Loucy (cell line): ENCODE data around the gene GALR2.

Experiments
- H2AFZ ChIP-seq: fragments of 200-600 bp; sonication (generic); 2 replicates; pipeline ENCODE4 v1.6.0; 2016; ENCODE audit warnings: antibody characterized with exemption, mild to moderate bottlenecking, low read length, moderate library complexity
- H3F3A ChIP-seq: fragments of 200-600 bp; 2 replicates; pipeline ENCODE4 v1.6.0; 2016; ENCODE audit warnings: antibody characterized with exemption, low read depth, mild to moderate bottlenecking
- H3K27me3 ChIP-seq: fragments of 200-600 bp; sonication (generic); 2 replicates; pipeline ENCODE4 v1.6.1; 2014; ENCODE audit warnings: low read length, mild to moderate bottlenecking; ENCODE audit not compliant: insufficient read depth, poor library complexity, severe bottlenecking
- H3K36me3 ChIP-seq: fragments of 200-600 bp; sonication (generic); 2 replicates; pipeline ENCODE4 v1.6.1; 2016; ENCODE audit warnings: low read length; ENCODE audit not compliant: insufficient read depth
- H3K4me1 ChIP-seq: fragments of 200-600 bp; sonication (generic); 2 replicates; pipeline ENCODE4 v1.5.1; 2014; ENCODE audit warnings: low read length, mild to moderate bottlenecking; ENCODE audit not compliant: insufficient read depth, poor library complexity, severe bottlenecking
- H3K4me2 ChIP-seq: fragments of 200-600 bp; sonication (generic); 2 replicates; pipeline ENCODE4 v1.6.0; 2014; ENCODE audit warnings: antibody characterized with exemption, low read length, low read depth, mild to moderate bottlenecking; ENCODE audit not compliant: poor library complexity, severe bottlenecking
- H3K4me3 ChIP-seq: fragments of 200-600 bp; sonication (generic); 2 replicates; pipeline ENCODE4 v1.5.1; 2014; ENCODE audit warnings: low read length, mild to moderate bottlenecking, mixed read lengths; ENCODE audit not compliant: poor library complexity, severe bottlenecking
- H3K79me2 ChIP-seq: fragments of 200-600 bp; sonication (generic); 2 replicates; pipeline ENCODE4 v1.6.1; 2014; ENCODE audit warnings: low read length; ENCODE audit not compliant: insufficient read depth
- H3K9ac ChIP-seq: fragments of 200-600 bp; sonication (generic); 2 replicates; pipeline ENCODE4 v1.6.0; 2014; ENCODE audit warnings: mild to moderate bottlenecking, low read depth, low read length, moderate library complexity; ENCODE audit not compliant: poor library complexity, severe bottlenecking
- H3K9me2 ChIP-seq: fragments of 200-600 bp; sonication (generic); replicated peaks from 2 replicates; pipeline ENCODE4 v1.6.1; 2016; ENCODE audit warnings: low read depth, low read length, mixed read lengths
- H3K9me3 ChIP-seq: fragments of 200-600 bp; sonication (generic); 2 replicates; pipeline ENCODE4 v1.6.1; 2014; ENCODE audit warnings: mild to moderate bottlenecking, antibody characterized with exemption, low read length, low read depth; ENCODE audit not compliant: insufficient read depth
- H4K20me1 ChIP-seq: fragments of 200-600 bp; sonication (generic); 2 replicates; pipeline ENCODE4 v1.6.0; 2014; ENCODE audit warnings: antibody characterized with exemption, low read length, mild to moderate bottlenecking; ENCODE audit not compliant: insufficient read depth, poor library complexity, severe bottlenecking
- EZH2phosphoT487 ChIP-seq: fragments of 200-600 bp; IDR thresholded peaks from 2 replicates; pipeline ENCODE4 v1.6.1; 2018; ENCODE audit warnings: antibody characterized with exemption, mild to moderate bottlenecking, moderate library complexity, borderline replicate concordance
- TF ChIP-seq, protein P1 (sequence below): fragments of 200-600 bp; sonication (generic); conservative IDR thresholded peaks from 2 replicates; pipeline ENCODE4 v1.5.1; 2014; ENCODE audit warnings: mild to moderate bottlenecking, antibody characterized with exemption, low read length

GALR2 gene

DNA sequence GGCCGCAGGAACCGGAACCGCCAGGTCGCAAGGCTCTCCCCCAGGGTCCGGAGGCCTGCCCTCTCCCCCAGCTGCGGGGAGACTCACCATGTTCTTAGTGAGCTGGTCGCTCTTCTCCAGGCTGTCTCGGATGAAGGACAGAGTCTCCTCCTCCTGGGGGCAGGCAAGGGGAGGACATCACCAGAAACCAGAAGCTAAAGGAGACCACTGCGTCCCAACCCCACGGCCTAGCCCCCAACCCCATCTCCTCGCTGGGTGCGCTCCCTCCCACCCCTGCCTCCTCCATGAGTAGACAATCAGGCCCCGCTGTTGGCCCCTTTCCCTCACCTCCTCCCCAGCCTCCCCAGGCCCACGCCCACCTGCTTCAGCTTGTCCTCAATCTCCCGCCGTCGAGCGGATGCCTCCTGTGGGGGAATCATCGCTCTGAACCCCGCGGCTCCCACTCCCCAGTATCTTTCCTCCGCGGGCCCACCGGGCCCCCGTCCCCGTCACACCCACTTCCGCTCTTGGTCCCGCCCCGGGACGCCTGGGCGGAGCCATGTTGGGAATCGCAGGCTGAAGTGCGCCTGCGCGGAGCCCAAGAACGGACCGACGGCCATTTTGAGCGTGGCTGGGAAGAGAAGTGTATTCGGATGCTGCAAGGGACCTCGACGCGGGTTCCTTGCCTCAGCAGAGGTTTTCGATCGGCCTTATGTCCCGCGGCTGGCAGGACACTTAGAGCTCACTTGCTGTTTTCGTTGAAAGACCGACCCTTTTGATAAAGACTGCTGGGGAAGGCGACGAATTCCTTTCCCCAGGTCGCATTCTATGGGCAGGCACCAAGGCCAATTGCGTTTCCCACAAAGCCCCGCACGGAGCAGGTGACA, 28.9 kb downstream of the GALR2 start, which contains the start of gene EXOC7:
TSS of gene EXOC7 (minus strand) at position 514 of the 866 bp plus-strand sequence. CDS start at position 419, 95 bp downstream.
- H3K79me2 ChIP-seq, result peaks cover 29% of the 10 kb centered on the region
- H3K4me3 ChIP-seq, result peak within 1 kb of the TSS; percentile 85
- no peak for TF ChIP-seq EZH2phosphoT487
- TF ChIP-seq, protein P1, sequence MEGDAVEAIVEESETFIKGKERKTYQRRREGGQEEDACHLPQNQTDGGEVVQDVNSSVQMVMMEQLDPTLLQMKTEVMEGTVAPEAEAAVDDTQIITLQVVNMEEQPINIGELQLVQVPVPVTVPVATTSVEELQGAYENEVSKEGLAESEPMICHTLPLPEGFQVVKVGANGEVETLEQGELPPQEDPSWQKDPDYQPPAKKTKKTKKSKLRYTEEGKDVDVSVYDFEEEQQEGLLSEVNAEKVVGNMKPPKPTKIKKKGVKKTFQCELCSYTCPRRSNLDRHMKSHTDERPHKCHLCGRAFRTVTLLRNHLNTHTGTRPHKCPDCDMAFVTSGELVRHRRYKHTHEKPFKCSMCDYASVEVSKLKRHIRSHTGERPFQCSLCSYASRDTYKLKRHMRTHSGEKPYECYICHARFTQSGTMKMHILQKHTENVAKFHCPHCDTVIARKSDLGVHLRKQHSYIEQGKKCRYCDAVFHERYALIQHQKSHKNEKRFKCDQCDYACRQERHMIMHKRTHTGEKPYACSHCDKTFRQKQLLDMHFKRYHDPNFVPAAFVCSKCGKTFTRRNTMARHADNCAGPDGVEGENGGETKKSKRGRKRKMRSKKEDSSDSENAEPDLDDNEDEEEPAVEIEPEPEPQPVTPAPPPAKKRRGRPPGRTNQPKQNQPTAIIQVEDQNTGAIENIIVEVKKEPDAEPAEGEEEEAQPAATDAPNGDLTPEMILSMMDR, result no peak
- H2AFZ ChIP-seq, result peak within 1 kb of the TSS; percentile 68
- peak within 1 kb of the TSS; percentile 92 for H3K4me2 ChIP-seq
- peak within 1 kb of the TSS; percentile 88 for H3K9ac ChIP-seq
- no peaks in the 10 kb centered on the region for H3K27me3 ChIP-seq
- H3K9me2 ChIP-seq, result no peaks in the 10 kb centered on the region
- H3K4me1 ChIP-seq, result peaks cover 15% of the 10 kb centered on the region
- no peaks in the 10 kb centered on the region for H4K20me1 ChIP-seq
- H3K9me3 ChIP-seq, result no peaks in the 10 kb centered on the region
- H3F3A ChIP-seq, result no peaks in the 10 kb centered on the region
- H3K36me3 ChIP-seq, result peaks cover 10% of the 10 kb centered on the region; the same call in 1 of the 2 replicates

DNA sequence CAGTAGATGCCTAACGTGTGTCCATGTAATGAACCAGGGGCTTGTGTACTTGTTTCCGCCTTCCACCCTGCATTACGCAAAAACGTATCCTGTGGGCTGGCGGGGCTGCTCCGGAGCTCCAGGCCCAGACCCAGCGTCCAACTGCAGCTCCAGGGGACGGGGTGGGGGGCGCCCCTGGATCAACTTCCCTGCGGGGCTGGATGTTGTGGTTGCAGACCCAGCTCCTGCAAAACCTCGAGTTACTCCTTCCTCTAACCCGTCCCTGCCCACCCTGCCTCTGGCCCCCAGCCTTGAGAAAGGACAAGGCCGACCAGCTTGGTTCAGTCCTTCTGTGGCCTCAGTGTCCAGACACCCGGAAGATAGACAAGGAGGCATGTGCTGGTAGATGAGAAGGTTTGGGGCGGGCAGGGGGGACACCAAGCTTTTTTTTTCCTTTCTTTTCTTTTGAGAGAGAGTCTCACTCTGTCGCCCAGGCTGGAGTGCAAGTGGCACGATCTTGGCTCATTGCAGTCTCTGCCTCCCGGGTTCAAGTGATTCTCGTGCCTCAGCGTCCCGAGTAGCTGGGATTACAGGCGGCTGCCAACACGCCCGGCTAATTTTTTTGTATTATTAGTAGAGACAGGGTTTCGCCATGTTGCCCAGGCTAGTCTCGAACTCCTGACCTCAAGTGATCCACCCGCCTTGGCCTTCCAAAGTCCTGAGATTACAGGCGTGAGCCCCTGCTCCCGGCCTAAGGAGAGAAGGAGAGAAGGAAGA, 29.7 kb downstream of the GALR2 start:
- Histone ChIP-seq H3K9me2 (no peaks in the 10 kb centered on the region), H3K36me3 (peaks cover 8% of the 10 kb centered on the region; the same call in 1 of the 2 replicates), H3K27me3 (no peaks in the 10 kb centered on the region), H4K20me1 (no peaks in the 10 kb centered on the region), H3K4me2 (peak overlapping the region; percentile 92), H3K79me2 (peaks cover 29% of the 10 kb centered on the region), H3K4me3 (peak overlapping the region; percentile 85), H3K9me3 (no peaks in the 10 kb centered on the region), H3F3A (no peaks in the 10 kb centered on the region), H3K9ac (peak overlapping the region; percentile 88), H3K4me1 (peaks cover 15% of the 10 kb centered on the region), H2AFZ (peak overlapping the region; percentile 42)
- TF ChIP-seq, protein P1, result no peak
- TF ChIP-seq EZH2phosphoT487, result no peak

DNA sequence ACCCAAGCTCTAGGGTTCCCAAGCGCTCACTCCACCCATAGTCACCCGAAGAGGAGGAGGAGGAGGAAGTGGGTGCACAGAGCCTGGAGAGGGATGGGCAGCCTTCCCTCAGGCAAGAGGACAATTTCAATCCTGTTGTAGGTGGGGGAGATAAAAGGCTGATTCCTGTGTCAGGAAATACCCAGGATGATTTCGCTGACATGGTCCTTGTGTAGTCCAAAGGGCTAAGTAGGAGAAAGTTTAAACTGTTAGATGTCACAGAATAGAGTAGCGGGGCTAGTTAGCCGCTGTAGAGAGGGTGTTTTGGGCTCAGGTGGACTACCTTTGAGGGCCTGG, 30.3 kb downstream of the GALR2 start:
- Histone ChIP-seq H3K9me2 (no peaks in the 10 kb centered on the region), H4K20me1 (no peaks in the 10 kb centered on the region), H2AFZ (no peak overlapping the region), H3K36me3 (peaks cover 3% of the 10 kb centered on the region; the same call in 1 of the 2 replicates), H3K27me3 (no peaks in the 10 kb centered on the region), H3K9me3 (no peaks in the 10 kb centered on the region), H3K4me3 (peak overlapping the region; percentile 85), H3K9ac (peak overlapping the region; percentile 88), H3F3A (no peaks in the 10 kb centered on the region), H3K4me1 (peaks cover 15% of the 10 kb centered on the region), H3K79me2 (peaks cover 27% of the 10 kb centered on the region), H3K4me2 (peak overlapping the region; percentile 92)
- no peak for TF ChIP-seq EZH2phosphoT487
- TF ChIP-seq, protein P1, result no peak
